DMS53 treated with DMSO at 0.1 percent for 48 hours (cell line): ENCODE results near the gene ZNF74.
A peak's percentile ranks its signal among the peaks of the same experiment; 100 is the strongest.
"Not testable (repeated sequence)": the region's sequence is repeated elsewhere in the genome, so short reads cannot be mapped to it uniquely, and the experiment has no call there.

Experiments used
- DNase-seq: peaks from one replicate; lab custom pipeline; 2025; ENCODE audit not compliant: unreplicated experiment; lab: John Stamatoyannopoulos, UW

The ZNF74 gene

GRCh38 chr22:20441631-20442484 lies 47.9 kb downstream of the ZNF74 start:
- DNase-seq: no peak

- no peak for DNase-seq
Measured at GRCh38 chr22:20442485-20443284, 48.7 kb downstream of the ZNF74 start.

- no peak for DNase-seq
Measured at GRCh38 chr22:20444325-20444724, 50.4 kb downstream of the ZNF74 start.

GRCh38 chr22:20446383-20446970 lies 52.5 kb downstream of the ZNF74 start:
- DNase-seq: no peak

GRCh38 chr22:20448630-20449029 lies 54.7 kb downstream of the ZNF74 start:
- no peak for DNase-seq

- DNase-seq: no peak
Measured at GRCh38 chr22:20449819-20450550, 56.0 kb downstream of the ZNF74 start.

GRCh38 chr22:20450551-20450906 lies 56.6 kb downstream of the ZNF74 start:
- DNase-seq: no peak

GRCh38 chr22:20451129-20451778 lies 57.3 kb downstream of the ZNF74 start:
- DNase-seq: not testable (repeated sequence)

- DNase-seq: no peak
Measured at GRCh38 chr22:20451920-20452319, 58.0 kb downstream of the ZNF74 start.

- DNase-seq: no peak
Measured at GRCh38 chr22:20453222-20453621, 59.3 kb downstream of the ZNF74 start.

- DNase-seq: no peak
Measured at GRCh38 chr22:20455709-20456063, 61.7 kb downstream of the ZNF74 start.

- peak; percentile 6 for DNase-seq
Measured at GRCh38 chr22:20456064-20456721, 62.2 kb downstream of the ZNF74 start.

GRCh38 chr22:20456722-20457076 lies 62.7 kb downstream of the ZNF74 start:
- DNase-seq: no peak

- DNase-seq: no peak
Measured at GRCh38 chr22:20457506-20458240, 63.7 kb downstream of the ZNF74 start.
